ENCODE measurements around the gene PLXNA1.

Gene PLXNA1

GRCh38 chr3:126965526-126966080, 17.3 kb upstream of the PLXNA1 start:
- in situ Hi-C loops (cut with MboI; ENCODE audit: low sequenced_read_pairs) = no loop called here

- in situ Hi-C loops (cut with MboI; ENCODE audit: low sequenced_read_pairs) = no loop called here
Measured at GRCh38 chr3:126967386-126967785, 15.5 kb upstream of the PLXNA1 start.

GRCh38 chr3:126968391-126969390, 14.2 kb upstream of the PLXNA1 start:
- in situ Hi-C loops (cut with MboI; ENCODE audit: low sequenced_read_pairs) = no loop called here

GRCh38 chr3:126969586-126969985, 13.3 kb upstream of the PLXNA1 start:
- in situ Hi-C loops (cut with MboI; ENCODE audit: low sequenced_read_pairs) = no loop called here

- in situ Hi-C loops (cut with MboI; ENCODE audit: low sequenced_read_pairs) = no loop called here
Measured at GRCh38 chr3:126970101-126970500, 12.8 kb upstream of the PLXNA1 start.

- in situ Hi-C loops (cut with MboI; ENCODE audit: low sequenced_read_pairs) = no loop called here
Measured at GRCh38 chr3:126970921-126971320, 12.0 kb upstream of the PLXNA1 start.

GRCh38 chr3:126971891-126972351, 11.0 kb upstream of the PLXNA1 start:
- in situ Hi-C loops (cut with MboI; ENCODE audit: low sequenced_read_pairs) = no loop called here

GRCh38 chr3:126972866-126973265, 10.0 kb upstream of the PLXNA1 start:
- in situ Hi-C loops (cut with MboI; ENCODE audit: low sequenced_read_pairs) = no loop called here

GRCh38 chr3:126973814-126974213, 9.1 kb upstream of the PLXNA1 start:
- in situ Hi-C loops (cut with MboI; ENCODE audit: low sequenced_read_pairs) = no loop called here

GRCh38 chr3:126974756-126975155, 8.2 kb upstream of the PLXNA1 start:
- in situ Hi-C loops (cut with MboI; ENCODE audit: low sequenced_read_pairs) = no loop called here

GRCh38 chr3:126976906-126977305, 6.0 kb upstream of the PLXNA1 start:
- in situ Hi-C loops (cut with MboI; ENCODE audit: low sequenced_read_pairs) = no loop called here

- in situ Hi-C loops (cut with MboI; ENCODE audit: low sequenced_read_pairs) = no loop called here
Measured at GRCh38 chr3:126977821-126978220, 5.1 kb upstream of the PLXNA1 start.

- in situ Hi-C loops (cut with MboI; ENCODE audit: low sequenced_read_pairs) = no loop called here
Measured at GRCh38 chr3:126978291-126978690, 4.6 kb upstream of the PLXNA1 start.

- in situ Hi-C loops (cut with MboI; ENCODE audit: low sequenced_read_pairs) = no loop called here
Measured at GRCh38 chr3:126979046-126979628, 3.8 kb upstream of the PLXNA1 start.

GRCh38 chr3:126980266-126980811, 2.6 kb upstream of the PLXNA1 start:
- in situ Hi-C loops (cut with MboI; ENCODE audit: low sequenced_read_pairs) = no loop called here

GRCh38 chr3:126982126-126982470, 817 bp upstream of the PLXNA1 start:
- in situ Hi-C loops (cut with MboI; ENCODE audit: low sequenced_read_pairs) = no loop called here

- in situ Hi-C loops (cut with MboI; ENCODE audit: low sequenced_read_pairs) = no loop called here
Measured at GRCh38 chr3:126983276-126983652, 349 bp downstream of the PLXNA1 start.

- in situ Hi-C loops (cut with MboI; ENCODE audit: low sequenced_read_pairs) = no loop called here
Measured at GRCh38 chr3:126983653-126984390, 907 bp downstream of the PLXNA1 start.

GRCh38 chr3:126984391-126985131, 1.6 kb downstream of the PLXNA1 start:
- in situ Hi-C loops (cut with MboI; ENCODE audit: low sequenced_read_pairs) = no loop called here

All from HL-60/S4 (cell line).